ENCODE results near the gene TBC1D23.

DNA sequence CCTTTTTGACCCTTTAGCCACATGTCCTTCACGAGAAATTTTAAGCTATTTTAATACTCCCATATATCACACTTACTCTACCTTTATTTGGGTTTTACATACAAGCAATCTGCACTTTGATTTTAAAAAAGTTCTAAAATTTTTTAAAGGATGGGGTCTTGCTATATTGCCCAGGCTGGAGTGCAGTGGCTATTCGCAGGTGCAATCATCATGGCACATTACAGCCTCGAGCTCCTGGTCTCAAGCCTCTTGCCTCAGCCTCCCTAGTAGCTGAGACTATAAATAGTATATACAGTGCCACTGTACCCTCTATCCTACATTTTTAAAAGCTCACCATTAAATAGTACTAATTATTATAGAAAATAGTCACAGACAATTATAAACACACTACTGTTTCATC is 103.6 kb downstream of the TBC1D23 start:
- TF ChIP-seq, protein P1, sequence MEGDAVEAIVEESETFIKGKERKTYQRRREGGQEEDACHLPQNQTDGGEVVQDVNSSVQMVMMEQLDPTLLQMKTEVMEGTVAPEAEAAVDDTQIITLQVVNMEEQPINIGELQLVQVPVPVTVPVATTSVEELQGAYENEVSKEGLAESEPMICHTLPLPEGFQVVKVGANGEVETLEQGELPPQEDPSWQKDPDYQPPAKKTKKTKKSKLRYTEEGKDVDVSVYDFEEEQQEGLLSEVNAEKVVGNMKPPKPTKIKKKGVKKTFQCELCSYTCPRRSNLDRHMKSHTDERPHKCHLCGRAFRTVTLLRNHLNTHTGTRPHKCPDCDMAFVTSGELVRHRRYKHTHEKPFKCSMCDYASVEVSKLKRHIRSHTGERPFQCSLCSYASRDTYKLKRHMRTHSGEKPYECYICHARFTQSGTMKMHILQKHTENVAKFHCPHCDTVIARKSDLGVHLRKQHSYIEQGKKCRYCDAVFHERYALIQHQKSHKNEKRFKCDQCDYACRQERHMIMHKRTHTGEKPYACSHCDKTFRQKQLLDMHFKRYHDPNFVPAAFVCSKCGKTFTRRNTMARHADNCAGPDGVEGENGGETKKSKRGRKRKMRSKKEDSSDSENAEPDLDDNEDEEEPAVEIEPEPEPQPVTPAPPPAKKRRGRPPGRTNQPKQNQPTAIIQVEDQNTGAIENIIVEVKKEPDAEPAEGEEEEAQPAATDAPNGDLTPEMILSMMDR (IDR thresholded peaks at IDR 0.05) = no peak
- TF ChIP-seq POLR2AphosphoS5 (IDR thresholded peaks at IDR 0.05) (no peak), POLR2A (IDR thresholded peaks at IDR 0.05) (no peak), EP300 (IDR thresholded peaks at IDR 0.05) (no peak)
